ENCODE measurements around the gene ATP1A2. TPM values are rescaled to one million over a fixed set of nuclear protein-coding genes. Genes with fewer than 3 reads are reported as not detected.

Gene ATP1A2
- total and polyA plus RNA-seq, 2 of the 8 experiments (the other 6 are each of a cell fraction or from before 2014, with no cell fraction given), result 39.7 to 40.8 TPM

DNA sequence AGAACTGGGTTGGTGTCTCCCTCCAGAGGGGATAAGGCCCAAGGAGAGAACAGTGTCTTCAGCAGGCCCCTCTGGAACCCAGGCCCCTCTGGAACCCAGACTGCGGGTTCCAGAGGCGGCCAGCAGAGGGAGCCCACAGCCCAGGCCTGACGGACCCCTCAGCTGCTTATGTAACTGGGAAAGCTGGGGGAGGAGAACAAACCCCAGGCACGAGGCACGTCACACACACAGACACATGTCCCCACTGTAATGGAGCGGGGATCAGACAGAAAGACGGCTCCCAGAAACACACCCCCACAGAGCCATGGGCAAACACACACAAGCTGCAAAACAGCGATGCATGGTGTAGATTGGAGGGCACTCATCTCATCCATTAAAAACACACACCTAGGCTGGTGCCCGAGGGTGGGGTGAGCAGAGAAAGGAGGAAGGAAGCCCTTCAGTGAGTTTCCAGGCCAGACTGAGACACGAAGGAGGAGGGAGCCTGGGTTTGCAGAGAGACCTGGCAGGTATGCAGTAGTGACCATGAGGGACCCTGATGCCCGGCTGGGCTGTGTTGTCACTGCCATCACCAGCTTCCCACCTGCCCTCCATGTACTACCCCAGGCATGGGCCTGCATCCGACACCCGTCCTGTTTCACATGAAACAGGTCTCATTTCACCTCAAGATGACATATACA lies 14.4 kb upstream of the ATP1A2 start:
- Histone ChIP-seq H3K18ac (ENCODE audit: extremely low read depth, low read length) (peak overlapping the region; percentile 89), H3K79me2 (ENCODE audit: control insufficient read depth in 1 of 2, insufficient read depth in 2 of 2, low read length in 2 of 2) (peaks cover 0 to 20% of the 10 kb centered on the region in 2 experiments; a peak in 2 of 4 replicates), H3K23me2 (ENCODE audit: low read depth, low read length) (peaks cover 15% of the 10 kb centered on the region), H4K8ac (ENCODE audit: extremely low read depth, insufficient read depth, low read length) (no peak overlapping the region), H3K27ac (ENCODE audit: low read depth, low read length) (no peak overlapping the region), H3K4me1 (replicated peaks in 1 of 4; ENCODE audit: control insufficient read depth in 3 of 4, insufficient read depth in 4 of 4, low read length in 3 of 4) (peaks cover 4 to 35% (median 24%) of the 10 kb centered on the region in 4 experiments), H3K23ac (ENCODE audit: insufficient read length) (no peak overlapping the region), H2BK20ac (ENCODE audit: low read length) (peak overlapping the region; percentile 34; the same call in 1 of the 2 replicates), H4K20me1 (replicated peaks in 1 of 2; ENCODE audit: control insufficient read depth in 1 of 2, insufficient read depth in 2 of 2, low read length in 2 of 2) (no peaks in the 10 kb centered on the region), H3K4me3 (ENCODE audit: extremely low read depth in 1 of 4, insufficient read depth in 2 of 4, low read depth in 3 of 4, low read length in 4 of 4) (no peak overlapping the region; a peak in 1 of 8 replicates), H2AK5ac (ENCODE audit: low read depth, low read length) (no peak overlapping the region), H2BK12ac (ENCODE audit: low read depth, low read length) (peak overlapping the region; percentile 80; the same call in 1 of the 2 replicates), H4K5ac (ENCODE audit: insufficient read length, low read depth, low read length) (no peak overlapping the region), H3K79me1 (ENCODE audit: low read depth, low read length) (peaks cover 6% of the 10 kb centered on the region), H2BK15ac (ENCODE audit: low read length) (peak overlapping the region; percentile 98), H2BK5ac (ENCODE audit: low read depth, low read length) (peak overlapping the region; percentile 22; the same call in 1 of the 2 replicates), H3K4me2 (ENCODE audit: insufficient read depth in 1 of 2, low read depth in 2 of 2, low read length in 2 of 2) (no peak overlapping the region; a peak in 2 of 4 replicates), H3K9ac (replicated peaks in 1 of 4; ENCODE audit: extremely low read depth in 1 of 4, low read depth in 3 of 4, low read length in 3 of 4) (no peak overlapping the region; a peak in 1 of 7 replicates), H3K27me3 (replicated peaks in 1 of 4; ENCODE audit: control insufficient read depth in 3 of 4, extremely low read depth in 1 of 4, insufficient read depth in 3 of 4, low read length in 3 of 4) (no peaks in the 10 kb centered on the region), H4K91ac (replicated peaks; ENCODE audit: insufficient read length, low read length) (peak overlapping the region; percentile 78), H3K56ac (replicated peaks; ENCODE audit: insufficient read length, low read depth, low read length) (no peak overlapping the region), H2BK120ac (replicated peaks; ENCODE audit: low read depth, low read length) (peak overlapping the region; percentile 88), H3K9me3 (ENCODE audit: insufficient read depth in 2 of 2, low read depth in 1 of 2, low read length in 1 of 2) (no peaks in the 10 kb centered on the region; a peak in 1 of 4 replicates), H3K36me3 (ENCODE audit: control insufficient read depth in 2 of 4, insufficient read depth in 4 of 4, low read length in 3 of 4) (no peaks in the 10 kb centered on the region), H3K4ac (replicated peaks; ENCODE audit: insufficient read length, low read depth, low read length) (peak overlapping the region; percentile 58), H3K14ac (ENCODE audit: insufficient read length) (no peak overlapping the region), H2AFZ (ENCODE audit: low read length) (peak overlapping the region; percentile 83)
- ChIA-PET CTCF (ENCODE audit: partially characterized antibody) (interaction anchor here (0.7 to 7.4 kb wide), 43 partner anchors 9 to 227 kb away, joined by 3 to 256 read pairs (median 5); partner anchors contain the start of genes ATP1A2, CASQ1 and KCNJ9), POLR2A (ENCODE audit: partially characterized antibody) (interaction anchor here (1.0 to 2.0 kb wide), 6 partner anchors 8 to 119 kb away, joined by 3 to 5 read pairs (median 4); no protein-coding TSS in a partner anchor)
- DNase-seq (ENCODE audit: low read depth in 1 of 2, low spot score in 2 of 2) (peak; percentile 73 to 89), FAIRE-seq (peak; percentile 73)
- 38% methylated on average over 13 of the region's 13 CpGs; no CpG with 5 or more reads in 1 of the 2 experiments for WGBS, 2 experiments (ENCODE audit: extremely low coverage in 1 of 2, insufficient coverage in 1 of 2, insufficient read length in 1 of 2, insufficient replicate concordance in 2 of 2, low coverage in 1 of 2, low lambda C conversion rate in 2 of 2, missing lambda C conversion rate in 1 of 2)
- TF ChIP-seq HDAC2 (IDR thresholded peaks at IDR 0.05; ENCODE audit: borderline replicate concordance in 1 of 2, low read depth in 2 of 2, low read length in 2 of 2) (no peak), PHF8 (conservative IDR thresholded peaks at IDR 0.05; ENCODE audit: low read depth, low read length) (no peak), TAF1 (IDR thresholded peaks at IDR 0.05; ENCODE audit: low read depth, low read length) (no peak), POU5F1 (IDR thresholded peaks at IDR 0.05; ENCODE audit: low read depth, low read length) (no peak), CHD2 (IDR thresholded peaks at IDR 0.05; ENCODE audit: low read length) (no peak), POLR2AphosphoS5 (IDR thresholded peaks at IDR 0.05; ENCODE audit: low read depth, low read length) (no peak), ASH2L (IDR thresholded peaks at IDR 0.05; ENCODE audit: low read length) (peak; percentile 50), FOSL1 (IDR thresholded peaks at IDR 0.05; ENCODE audit: insufficient read depth, low read depth, low read length) (no peak), NANOG (IDR thresholded peaks at IDR 0.05; ENCODE audit: insufficient read depth, low read depth, low read length, poor library complexity, severe bottlenecking) (no peak), RBBP5 (IDR thresholded peaks at IDR 0.05; ENCODE audit: borderline replicate concordance, low read depth, low read length) (no peak), TCF12 (IDR thresholded peaks at IDR 0.05; ENCODE audit: low read depth, low read length) (0 out of 2 replicates have a peak, but pooled peaks have one; percentile 8), SP2 (IDR thresholded peaks at IDR 0.05; ENCODE audit: low read length) (no peak)
